Esophagus muscularis mucosa (tissue), 4 donors: ENCODE data around the gene SLC25A26. TPM values are rescaled to one million over a fixed set of nuclear protein-coding genes. Genes with fewer than 3 reads are reported as not detected.
"Not testable (repeated sequence)": the region's sequence is repeated elsewhere in the genome, so short reads cannot be mapped to it uniquely, and the experiment has no call there.

Experiments used
- DNase-seq: peaks from one replicate; pipeline ENCODE4 v3.0.0-alpha.2; 2017; ENCODE audit errors: extremely low spot score
- H3K27ac ChIP-seq, 4 donors: fragments of 200-600 bp; sonication (generic); replicated peaks in 1 of 4; 1 replicate in 3 of 4; 2 replicates in 1 of 4; pipeline ENCODE4 v1.5.1; 2016 to 2019; ENCODE audit warnings: mild to moderate bottlenecking in 1 of 4
- H3K27me3 ChIP-seq, 4 donors: fragments of 200-600 bp; sonication (generic); one replicate each; pipeline versions ENCODE4 v1.5.1 to v1.6.0; 2016 to 2019
- H3K36me3 ChIP-seq, 4 donors: fragments of 200-600 bp; sonication (generic); one replicate each; pipeline ENCODE4 v1.5.1; 2016 to 2019
- H3K4me1 ChIP-seq, 4 donors: fragments of 200-600 bp; sonication (generic); one replicate each; pipeline ENCODE4 v1.5.1; 2016 to 2019
- H3K4me3 ChIP-seq, 4 donors: fragments of 200-600 bp; sonication (generic); 1 replicate in 2 of 4; 2 replicates in 2 of 4; pipeline ENCODE4 v1.5.1; 2016 to 2019; ENCODE audit warnings: mild to moderate bottlenecking in 4 of 4, moderate library complexity in 1 of 4
- H3K9me3 ChIP-seq, 4 donors: fragments of 200-600 bp; sonication (generic); 1 replicate in 3 of 4; 2 replicates in 1 of 4; pipeline ENCODE4 v1.5.1; 2016 to 2019
- EP300 ChIP-seq: sonication (generic); formaldehyde crosslinking; IDR thresholded peaks from one replicate; pipeline ENCODE4 v1.6.1; 2017; ENCODE audit warnings: antibody characterized with exemption
- POLR2A ChIP-seq: fragments of 450-650 bp; IDR thresholded peaks from one replicate; pipeline ENCODE4 v1.6.1; 2017; ENCODE audit warnings: antibody characterized with exemption, moderate library complexity, mild to moderate bottlenecking, low read depth
- POLR2AphosphoS5 ChIP-seq, 2 donors: sonication (generic); formaldehyde crosslinking; IDR thresholded peaks; one replicate each; pipeline ENCODE4 v1.6.1; 2017; ENCODE audit warnings: antibody characterized with exemption in 2 of 2
- WGBS: methylation state at CpG from one replicate; pipeline ENCODE4 v1.1.5; 2018; 5-methylcytosine and 5-hydroxymethylcytosine counted together
- intact Hi-C: fragments of 100-400 bp; cut with DNase I; formaldehyde crosslinking; loops from one replicate; pipeline ENCODE4 v1.15.1; 2023
- total RNA-seq, 4 donors: library from RNA; depleted of rRNA; stranded (reverse); fragments of >200 nt; gene quantifications; one replicate each; pipeline versions ENCODE4 v1.1.0 to v1.2.1, GENCODE V29; 2016
- TF ChIP-seq, protein P1 (sequence below), 3 experiments: fragments of 200-600 bp in 2 of 3; fragments of 450-650 bp in 1 of 3; sonication (generic) in 2 of 3; IDR thresholded peaks; one replicate each; pipeline ENCODE4 v1.5.1; 2017 to 2019; ENCODE audit warnings: antibody characterized with exemption in 3 of 3, mild to moderate bottlenecking in 2 of 3, moderate library complexity in 1 of 3

The SLC25A26 gene
- total RNA-seq, 4 donors from 2014 or later, result 23.0 to 39.0 (median 26.0) TPM

GRCh38 chr3:66276705-66277274, 56.0 kb downstream of the SLC25A26 start:
- no peaks in the 10 kb centered on the region for H3K27me3 ChIP-seq
- 2% methylated on average over 3 of the region's 3 CpGs for WGBS
- intact Hi-C loops, result loop anchor here (2.0 to 10.0 kb wide), 3 partner anchors 128 to 546 kb away; no protein-coding TSS in a partner anchor
- DNase-seq, result no peak
- no peak overlapping the region for H3K4me3 ChIP-seq
- H3K9me3 ChIP-seq, result no peaks in the 10 kb centered on the region
- TF ChIP-seq POLR2A (no peak), POLR2AphosphoS5 (IDR thresholded peaks at IDR 0.05) (no peak), EP300 (no peak)
- TF ChIP-seq, protein P1, sequence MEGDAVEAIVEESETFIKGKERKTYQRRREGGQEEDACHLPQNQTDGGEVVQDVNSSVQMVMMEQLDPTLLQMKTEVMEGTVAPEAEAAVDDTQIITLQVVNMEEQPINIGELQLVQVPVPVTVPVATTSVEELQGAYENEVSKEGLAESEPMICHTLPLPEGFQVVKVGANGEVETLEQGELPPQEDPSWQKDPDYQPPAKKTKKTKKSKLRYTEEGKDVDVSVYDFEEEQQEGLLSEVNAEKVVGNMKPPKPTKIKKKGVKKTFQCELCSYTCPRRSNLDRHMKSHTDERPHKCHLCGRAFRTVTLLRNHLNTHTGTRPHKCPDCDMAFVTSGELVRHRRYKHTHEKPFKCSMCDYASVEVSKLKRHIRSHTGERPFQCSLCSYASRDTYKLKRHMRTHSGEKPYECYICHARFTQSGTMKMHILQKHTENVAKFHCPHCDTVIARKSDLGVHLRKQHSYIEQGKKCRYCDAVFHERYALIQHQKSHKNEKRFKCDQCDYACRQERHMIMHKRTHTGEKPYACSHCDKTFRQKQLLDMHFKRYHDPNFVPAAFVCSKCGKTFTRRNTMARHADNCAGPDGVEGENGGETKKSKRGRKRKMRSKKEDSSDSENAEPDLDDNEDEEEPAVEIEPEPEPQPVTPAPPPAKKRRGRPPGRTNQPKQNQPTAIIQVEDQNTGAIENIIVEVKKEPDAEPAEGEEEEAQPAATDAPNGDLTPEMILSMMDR (IDR thresholded peaks at IDR 0.05), result peak; percentile 66 to 73 (median 71)
- no peaks in the 10 kb centered on the region for H3K4me1 ChIP-seq
- H3K27ac ChIP-seq, result no peak overlapping the region
- H3K36me3 ChIP-seq, result no peaks in the 10 kb centered on the region

DNA sequence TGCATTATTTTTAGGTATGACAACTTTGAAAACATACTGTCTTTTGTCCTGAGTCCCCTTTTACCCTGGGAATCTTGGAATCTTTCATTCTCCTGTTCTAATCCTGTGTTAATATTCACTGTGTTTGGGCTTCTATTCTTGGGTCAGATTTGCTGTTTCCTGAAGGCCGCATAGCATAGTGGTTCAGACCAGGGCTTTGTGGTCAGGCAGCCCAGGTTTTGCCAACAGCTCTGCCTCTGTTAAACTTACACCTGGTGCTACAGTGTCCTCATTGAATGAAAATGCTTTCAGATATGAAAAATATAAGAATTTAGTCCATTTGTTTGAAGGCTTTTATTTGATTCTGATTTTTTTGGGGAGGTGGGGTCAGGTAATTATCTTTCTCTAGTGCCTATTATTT, 58.4 kb downstream of the SLC25A26 start:
- no peak for DNase-seq
- H3K36me3 ChIP-seq, result no peaks in the 10 kb centered on the region
- no peak overlapping the region for H3K4me3 ChIP-seq
- H3K27me3 ChIP-seq, result no peaks in the 10 kb centered on the region
- 74% methylated on average over 1 of the region's 1 CpG for WGBS
- intact Hi-C loops, result loop anchor here (10.0 kb wide), 1 partner anchor 126 kb away; no protein-coding TSS in a partner anchor
- no peak overlapping the region for H3K27ac ChIP-seq
- no peaks in the 10 kb centered on the region for H3K9me3 ChIP-seq
- TF ChIP-seq POLR2AphosphoS5 (IDR thresholded peaks at IDR 0.05) (no peak), POLR2A (no peak), EP300 (no peak)
- TF ChIP-seq, protein P1 (IDR thresholded peaks at IDR 0.05), result no peak
- H3K4me1 ChIP-seq, result no peaks in the 10 kb centered on the region

DNA sequence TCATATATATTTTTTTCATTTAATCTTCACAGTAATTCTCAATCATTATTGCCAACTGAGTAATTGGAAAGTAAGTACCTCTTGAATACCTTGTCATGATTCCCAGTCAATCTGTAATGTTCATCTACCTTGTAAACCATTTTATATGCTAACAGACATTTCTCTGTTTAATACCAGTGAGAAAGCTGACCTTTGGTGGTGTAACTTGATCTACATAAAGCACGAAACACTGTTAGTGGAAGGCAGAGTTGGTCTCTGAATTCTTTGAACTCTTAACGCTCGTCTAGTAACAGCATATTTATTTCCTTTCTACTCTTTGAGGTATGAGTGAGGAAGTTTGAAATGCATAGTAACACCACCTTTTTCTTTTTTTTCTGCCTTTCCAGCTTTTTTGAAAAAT, 59.5 kb downstream of the SLC25A26 start:
- no peak for DNase-seq
- TF ChIP-seq, protein P1 (IDR thresholded peaks at IDR 0.05), result no peak
- TF ChIP-seq POLR2AphosphoS5 (IDR thresholded peaks at IDR 0.05) (no peak), POLR2A (no peak), EP300 (no peak)
- Histone ChIP-seq H3K36me3 (no peaks in the 10 kb centered on the region), H3K27me3 (no peaks in the 10 kb centered on the region), H3K9me3 (no peaks in the 10 kb centered on the region), H3K4me3 (no peak overlapping the region), H3K4me1 (no peaks in the 10 kb centered on the region), H3K27ac (no peak overlapping the region)
- WGBS, result 88% methylated on average over 3 of the region's 3 CpGs
- intact Hi-C loops, result no loop called here

- H3K36me3 ChIP-seq, H3K4me3 ChIP-seq, H3K27me3 ChIP-seq, H3K27ac ChIP-seq, DNase-seq, intact Hi-C loops, H3K9me3 ChIP-seq, H3K4me1 ChIP-seq: not testable (repeated sequence)
- 80% methylated on average over 4 of the region's 4 CpGs for WGBS
Measured at GRCh38 chr3:66291922-66292321, 71.1 kb downstream of the SLC25A26 start.

DNA sequence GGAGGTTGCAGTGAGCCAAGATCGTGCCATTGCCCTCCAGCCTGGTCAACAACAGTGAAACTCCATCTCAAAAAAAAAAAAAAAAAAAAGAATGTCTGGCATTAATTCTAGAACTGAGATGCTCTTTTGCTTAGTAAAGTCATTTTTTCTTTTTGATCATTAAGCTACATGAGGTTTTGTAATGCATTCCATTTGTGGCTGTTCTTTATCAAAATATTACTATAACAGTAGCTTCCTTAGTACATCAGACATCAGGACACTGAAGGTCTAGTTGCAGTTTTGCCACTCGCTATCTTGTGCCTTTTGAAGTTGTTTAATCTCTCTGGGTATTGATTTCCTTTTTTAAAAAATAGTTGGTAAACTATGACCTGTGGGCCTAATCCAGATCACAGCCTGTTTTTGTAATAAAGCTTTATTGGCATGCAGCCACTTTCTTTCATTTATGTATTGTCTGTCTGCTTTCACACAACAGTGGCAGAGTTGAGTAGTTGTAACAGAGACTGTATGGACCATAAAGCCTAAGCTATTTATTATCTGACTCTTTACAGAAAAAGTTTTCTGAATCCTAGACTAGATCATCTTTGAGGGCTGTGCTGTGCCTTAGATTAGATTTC, 76.6 kb downstream of the SLC25A26 start:
- Histone ChIP-seq H3K36me3 (no peaks in the 10 kb centered on the region), H3K27me3 (no peaks in the 10 kb centered on the region), H3K4me1 (peaks cover 12 to 36% (median 31%) of the 10 kb centered on the region in 4 donors), H3K27ac (no peak overlapping the region), H3K9me3 (no peaks in the 10 kb centered on the region), H3K4me3 (no peak overlapping the region)
- intact Hi-C loops, result no loop called here
- DNase-seq, result no peak
- TF ChIP-seq EP300, result no peak
- TF ChIP-seq, protein P1 (IDR thresholded peaks at IDR 0.05), result no peak
- no peak for TF ChIP-seq POLR2AphosphoS5 (IDR thresholded peaks at IDR 0.05)
- 77% methylated on average over 2 of the region's 2 CpGs for WGBS
